Natural killer cell (primary cell): ENCODE data around the gene QSER1. TPM values are rescaled to one million over a fixed set of nuclear protein-coding genes. Genes with fewer than 3 reads are reported as not detected.
A peak's percentile ranks its signal among the peaks of the same experiment; 100 is the strongest.

Source experiments
- ATAC-seq, 3 donors: fragments of 150-1000 bp in 2 of 3; fragments of 200-7000 bp in 1 of 3; cut with Tn5 transposase; 1 replicate in 1 of 3; 2 replicates in 2 of 3; pipeline ENCODE4 v1.10.0; 2021; ENCODE audit warnings: mild to moderate bottlenecking in 2 of 3, moderate library complexity in 2 of 3
- DNase-seq, 2 donors: peaks; one replicate each; pipeline versions ENCODE4 v3.0.0 to v3.0.0-alpha.2; 2013 to 2021; ENCODE audit warnings: mixed read lengths in 1 of 2
- H3K27ac ChIP-seq: one replicate; pipeline ENCODE4 v1.5.1; 2013; ENCODE audit warnings: mild to moderate bottlenecking, low read length
- H3K27me3 ChIP-seq: one replicate; pipeline ENCODE4 v1.6.1; 2013; ENCODE audit warnings: low read length; ENCODE audit not compliant: control insufficient read depth, insufficient read depth
- H3K36me3 ChIP-seq: one replicate; pipeline ENCODE4 v1.6.1; 2013; ENCODE audit warnings: low read length; ENCODE audit not compliant: control insufficient read depth, insufficient read depth
- H3K4me1 ChIP-seq: one replicate; pipeline ENCODE4 v1.6.1; 2013; ENCODE audit warnings: low read length; ENCODE audit not compliant: control insufficient read depth, insufficient read depth
- H3K4me3 ChIP-seq: one replicate; pipeline ENCODE4 v1.5.1; 2013; ENCODE audit warnings: low read length
- H3K9me3 ChIP-seq: one replicate; pipeline ENCODE4 v1.6.1; 2013; ENCODE audit warnings: low read length; ENCODE audit not compliant: control insufficient read depth, insufficient read depth
- H3K27ac Mint-ChIP-seq, 2 donors: one replicate each; pipeline ENCODE4 v1.8.0; 2022; ENCODE audit warnings: mild to moderate bottlenecking in 2 of 2, mixed read lengths in 2 of 2, moderate library complexity in 1 of 2
- H3K27me3 Mint-ChIP-seq, 2 donors: one replicate each; pipeline ENCODE4 v1.8.0; 2022; ENCODE audit warnings: low read depth in 2 of 2, mixed read lengths in 2 of 2
- H3K36me3 Mint-ChIP-seq: one replicate; pipeline ENCODE4 v1.8.0; 2022; ENCODE audit warnings: mixed read lengths
- H3K4me1 Mint-ChIP-seq, 2 donors: one replicate each; pipeline ENCODE4 v1.8.0; 2022; ENCODE audit warnings: mixed read lengths in 2 of 2
- H3K4me3 Mint-ChIP-seq: one replicate; pipeline ENCODE4 v1.8.0; 2022; ENCODE audit warnings: mild to moderate bottlenecking, moderate library complexity, mixed read lengths
- H3K9me3 Mint-ChIP-seq, 2 donors: one replicate each; pipeline ENCODE4 v1.8.0; 2022; ENCODE audit warnings: mixed read lengths in 2 of 2
- CTCF ChIP-seq: fragments of 200-600 bp; IDR thresholded peaks from one replicate; pipeline ENCODE4 v1.8.0; 2022; ENCODE audit warnings: antibody characterized with exemption
- WGBS: methylation state at CpG from one replicate; pipeline ENCODE4 v1.1.7; 2013; ENCODE audit warnings: missing lambda C conversion rate; ENCODE audit not compliant: insufficient coverage; 5-methylcytosine and 5-hydroxymethylcytosine counted together
- intact Hi-C: fragments of 100-400 bp; cut with micrococcal nuclease; formaldehyde crosslinking; loops from one replicate; pipeline ENCODE4 v1.14.2; 2022
- total RNA-seq, 4 donors: library from RNA; stranded (reverse); fragments of 120-200 nt in 1 of 4; gene quantifications; one replicate each; pipeline versions ENCODE4 v1.2.3 to v1.2.4, GENCODE V29; 2013 to 2022

Gene QSER1
- total RNA-seq, 3 donors from 2014 or later (not counting 1 experiment from before 2014, with no cell fraction given): 14.5 to 21.5 (median 17.8) TPM

- H3K4me1 Mint-ChIP-seq: peaks cover 6 to 7% of the 10 kb centered on the region in 2 donors
- H3K9me3 Mint-ChIP-seq: peaks cover 2 to 8% of the 10 kb centered on the region in 2 donors
Measured at GRCh38 chr11:32949739-32950138, 57.1 kb downstream of the QSER1 start.

DNA sequence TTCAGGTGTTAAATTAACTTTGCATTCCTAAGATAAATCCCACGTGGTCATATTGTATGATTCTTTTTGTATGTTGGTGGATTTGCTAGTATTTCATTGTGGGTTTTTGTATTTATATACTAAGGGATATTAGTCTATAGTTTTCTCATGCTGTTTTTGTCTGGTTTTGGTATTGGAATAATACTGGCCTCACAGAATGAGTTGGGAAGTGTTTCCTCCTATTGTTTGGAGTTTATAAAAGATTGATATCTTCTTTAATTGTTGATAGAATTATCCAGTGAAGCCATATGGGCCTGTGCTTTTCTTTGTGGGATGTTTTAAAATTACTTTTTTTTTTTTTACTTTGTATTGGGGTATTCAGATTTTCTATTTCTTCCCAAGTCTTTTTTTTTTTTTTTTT, 59.8 kb downstream of the QSER1 start:
- Mint-ChIP-seq H3K27ac (no peak overlapping the region), H3K9me3 (peaks cover 0 to 8% of the 10 kb centered on the region in 2 donors), H3K27me3 (no peaks in the 10 kb centered on the region), H3K4me1 (peaks cover 6 to 7% of the 10 kb centered on the region in 2 donors), H3K4me3 (no peak overlapping the region), H3K36me3 (peaks cover 7% of the 10 kb centered on the region)
- Histone ChIP-seq H3K36me3 (peaks cover 4% of the 10 kb centered on the region), H3K27ac (no peak overlapping the region), H3K4me1 (no peaks in the 10 kb centered on the region), H3K27me3 (no peaks in the 10 kb centered on the region), H3K4me3 (no peak overlapping the region), H3K9me3 (no peaks in the 10 kb centered on the region)
- intact Hi-C loops: no loop called here
- DNase-seq: no peak
- TF ChIP-seq CTCF: no peak
- no CpG with 5 or more reads among the region's 1 CpG for WGBS
- no peak for ATAC-seq

More at GRCh38 chr11:32949739-32950138, 57.1 kb downstream of the QSER1 start:
- TF ChIP-seq CTCF: no peak
- DNase-seq (no peak), ATAC-seq (no peak)
- Histone ChIP-seq H3K27ac (no peak overlapping the region), H3K27me3 (no peaks in the 10 kb centered on the region), H3K9me3 (no peaks in the 10 kb centered on the region), H3K36me3 (peaks cover 2% of the 10 kb centered on the region), H3K4me3 (no peak overlapping the region), H3K4me1 (no peaks in the 10 kb centered on the region)
- intact Hi-C loops: no loop called here
- Mint-ChIP-seq H3K4me3 (no peak overlapping the region), H3K27ac (no peak overlapping the region), H3K27me3 (no peaks in the 10 kb centered on the region), H3K36me3 (peaks cover 7% of the 10 kb centered on the region)

DNA sequence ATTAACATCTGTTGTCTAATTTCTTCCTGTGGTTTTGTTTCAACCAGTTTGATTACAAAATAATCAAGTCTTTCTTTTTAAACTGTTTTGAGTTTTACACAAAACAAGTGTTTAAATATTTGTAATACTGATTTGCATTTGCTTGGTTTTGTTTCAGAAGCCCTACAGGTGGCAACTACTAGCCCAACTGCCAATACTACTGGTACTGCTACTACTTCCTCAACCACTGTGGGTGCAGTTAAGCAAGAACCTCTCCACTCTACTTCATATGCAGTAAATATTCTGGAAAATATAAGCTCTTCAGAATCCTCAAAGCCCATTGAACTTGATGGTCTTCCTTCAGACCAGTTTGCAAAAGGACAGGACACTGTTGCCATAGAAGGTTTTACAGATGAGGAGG, 61.1 kb downstream of the QSER1 start:
- H3K36me3 Mint-ChIP-seq: no peaks in the 10 kb centered on the region
- H3K4me1 Mint-ChIP-seq: no peaks in the 10 kb centered on the region
- Histone ChIP-seq H3K36me3 (peaks cover 11% of the 10 kb centered on the region), H3K4me3 (no peak overlapping the region), H3K27me3 (no peaks in the 10 kb centered on the region), H3K4me1 (no peaks in the 10 kb centered on the region), H3K9me3 (no peaks in the 10 kb centered on the region), H3K27ac (no peak overlapping the region)
- intact Hi-C loops: no loop called here
- no peak overlapping the region for H3K27ac Mint-ChIP-seq
- DNase-seq (no peak), ATAC-seq (no peak)
- H3K27me3 Mint-ChIP-seq: no peaks in the 10 kb centered on the region
- no peaks in the 10 kb centered on the region for H3K9me3 Mint-ChIP-seq
- TF ChIP-seq CTCF: no peak
- no peak overlapping the region for H3K4me3 Mint-ChIP-seq

DNA sequence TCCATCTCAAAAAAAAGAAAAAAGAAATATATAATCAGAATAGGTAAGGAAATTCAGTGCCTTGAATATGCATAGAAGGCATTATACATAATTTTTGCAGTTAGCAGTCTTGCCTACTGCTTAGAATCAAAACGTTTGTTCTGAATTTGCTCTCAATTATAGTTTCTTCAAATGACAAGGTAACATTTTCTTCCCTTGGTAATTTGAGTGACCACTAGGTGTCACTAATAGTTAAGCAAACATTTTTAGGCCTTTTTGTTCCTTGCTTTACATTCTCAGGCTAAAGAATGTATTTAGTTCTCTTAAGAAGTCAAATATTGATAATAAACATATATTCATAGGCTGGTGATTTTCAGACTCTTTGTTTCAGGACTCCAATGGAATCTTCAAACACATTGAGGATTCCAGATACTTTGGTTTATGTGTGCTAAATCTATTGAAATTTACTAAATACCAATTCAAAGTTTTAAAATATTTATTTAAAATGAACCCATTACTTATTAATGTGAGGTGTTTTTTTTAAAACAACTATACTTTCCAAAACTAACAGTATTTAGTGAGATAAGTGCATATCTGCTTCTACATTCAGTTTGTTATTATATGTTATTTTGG, 68.0 kb downstream of the QSER1 start:
- Histone ChIP-seq H3K4me1 (no peaks in the 10 kb centered on the region), H3K4me3 (no peak overlapping the region), H3K36me3 (peaks cover 15% of the 10 kb centered on the region), H3K27me3 (no peaks in the 10 kb centered on the region), H3K9me3 (no peaks in the 10 kb centered on the region), H3K27ac (no peak overlapping the region)
- WGBS: 11% methylated on average over 1 of the region's 1 CpG
- H3K4me1 Mint-ChIP-seq: peaks cover 0 to 10% of the 10 kb centered on the region in 2 donors
- intact Hi-C loops: loop anchor here (1.0 to 2.0 kb wide), 2 partner anchors 105 to 368 kb away; no protein-coding TSS in a partner anchor
- H3K27me3 Mint-ChIP-seq: no peaks in the 10 kb centered on the region
- no peaks in the 10 kb centered on the region for H3K36me3 Mint-ChIP-seq
- peak; percentile 76 for TF ChIP-seq CTCF
- no peak overlapping the region for H3K27ac Mint-ChIP-seq
- DNase-seq (peak in 1 of 2 donors; percentile 75), ATAC-seq (peak in 2 of 3 donors; percentile 45 to 64)
- H3K9me3 Mint-ChIP-seq: no peaks in the 10 kb centered on the region
- no peak overlapping the region for H3K4me3 Mint-ChIP-seq
